WTC11 (cell line): ENCODE measurements around the gene MYMX. TPM values are rescaled to one million over a fixed set of nuclear protein-coding genes. Genes with fewer than 3 reads are reported as not detected.
A peak's percentile ranks its signal among the peaks of the same experiment; 100 is the strongest.

Experiments
- ATAC-seq: fragments of 200-7000 bp; cut with Tn5 transposase; 2 replicates; pipeline ENCODE4 v1.10.0; 2021; ENCODE audit warnings: mild to moderate bottlenecking, moderate library complexity
- CTCF ChIA-PET: fragments of 300-600 bp; sonication (Branson Sonifier 250); formaldehyde crosslinking; loops from one replicate; lab custom pipeline; 2021; ENCODE audit warnings: antibody characterized with exemption; lab: Charles Lee
- POLR2A ChIA-PET: fragments of 350-600 bp; sonication (Branson Sonifier 250); formaldehyde crosslinking; loops from one replicate; lab custom pipeline; 2021; ENCODE audit warnings: antibody characterized with exemption; lab: Charles Lee
- DNase-seq: peaks from one replicate; pipeline ENCODE4 v3.0.0; 2021; ENCODE audit warnings: low spot score
- H3K27ac Mint-ChIP-seq: 2 replicates; pipeline ENCODE4 v1.8.0; 2021; ENCODE audit warnings: mixed read lengths
- H3K27me3 Mint-ChIP-seq: 2 replicates; pipeline ENCODE4 v1.8.0; 2021; ENCODE audit warnings: low read depth, mild to moderate bottlenecking, moderate library complexity, mixed read lengths
- H3K36me3 Mint-ChIP-seq: 2 replicates; pipeline ENCODE4 v1.8.0; 2021; ENCODE audit warnings: mixed read lengths
- H3K4me1 Mint-ChIP-seq: 2 replicates; pipeline ENCODE4 v1.8.0; 2022; ENCODE audit warnings: mixed read lengths
- H3K4me3 Mint-ChIP-seq: 2 replicates; pipeline ENCODE4 v1.8.0; 2021; ENCODE audit warnings: mild to moderate bottlenecking, moderate library complexity, mixed read lengths
- H3K9me3 Mint-ChIP-seq: 2 replicates; pipeline ENCODE4 v1.8.0; 2021; ENCODE audit warnings: mixed read lengths
- ATF1 ChIP-seq: sonication (generic); formaldehyde crosslinking; IDR thresholded peaks from 2 replicates; pipeline ENCODE4 v1.8.1; 2023; ENCODE audit warnings: mild to moderate bottlenecking, moderate library complexity, missing genetic modification reagents
- ELF4 ChIP-seq: sonication (generic); formaldehyde crosslinking; IDR thresholded peaks from 2 replicates; pipeline ENCODE4 v1.8.1; 2022; ENCODE audit warnings: low read depth, mild to moderate bottlenecking, moderate library complexity, missing genetic modification reagents
- SMAD4 ChIP-seq: sonication (generic); formaldehyde crosslinking; IDR thresholded peaks from 2 replicates; pipeline ENCODE4 v1.8.0; 2022; ENCODE audit warnings: mild to moderate bottlenecking, missing genetic modification reagents
- ZNF219 ChIP-seq: sonication (generic); formaldehyde crosslinking; IDR thresholded peaks from 2 replicates; pipeline ENCODE4 v1.8.0; 2023; ENCODE audit warnings: missing genetic modification reagents, mild to moderate bottlenecking, borderline replicate concordance
- ZNF263 ChIP-seq: sonication (generic); formaldehyde crosslinking; IDR thresholded peaks from 2 replicates; pipeline ENCODE4 v1.8.1; 2022; ENCODE audit warnings: low read depth, mild to moderate bottlenecking, moderate library complexity, missing genetic modification reagents
- ZNF396 ChIP-seq: fragments of 250-450 bp; sonication (Bioruptor Pico); IDR thresholded peaks from 2 replicates; pipeline ENCODE4 v1.8.0; 2021; ENCODE audit warnings: mild to moderate bottlenecking, moderate library complexity, borderline replicate concordance
- total RNA-seq: library from RNA; stranded (reverse); gene quantifications from 3 replicates; pipeline ENCODE4 v1.2.3, GENCODE V29; 2021
- TF ChIP-seq, protein P1 (sequence below): fragments of 250-450 bp; sonication (Bioruptor Pico); IDR thresholded peaks from 2 replicates; pipeline ENCODE4 v1.9.0; 2021; ENCODE audit warnings: mild to moderate bottlenecking
- TF ChIP-seq, protein P2 (sequence below): fragments of 250-450 bp; sonication (Bioruptor Pico); IDR thresholded peaks from 2 replicates; pipeline ENCODE4 v1.9.0; 2021; ENCODE audit warnings: mild to moderate bottlenecking
- TF ChIP-seq, protein P3 (sequence below): sonication (generic); formaldehyde crosslinking; IDR thresholded peaks from 2 replicates; pipeline ENCODE4 v1.8.0; 2023; ENCODE audit warnings: missing genetic modification reagents, mild to moderate bottlenecking, borderline replicate concordance
- TF ChIP-seq, protein P4 (sequence below): sonication (generic); formaldehyde crosslinking; IDR thresholded peaks from 2 replicates; pipeline ENCODE4 v1.8.1; 2023; ENCODE audit warnings: mild to moderate bottlenecking, missing genetic modification reagents, moderate library complexity
- TF ChIP-seq, protein P5 (sequence below): sonication (generic); formaldehyde crosslinking; IDR thresholded peaks from 2 replicates; pipeline ENCODE4 v1.8.0; 2022; ENCODE audit warnings: mild to moderate bottlenecking, missing genetic modification reagents
- TF ChIP-seq, protein P6 (sequence below): sonication (generic); formaldehyde crosslinking; IDR thresholded peaks from 2 replicates; pipeline ENCODE4 v1.8.1; 2022; ENCODE audit warnings: mild to moderate bottlenecking, moderate library complexity, missing genetic modification reagents
- TF ChIP-seq, protein P7 (sequence below): sonication (generic); formaldehyde crosslinking; IDR thresholded peaks from 2 replicates; pipeline ENCODE4 v1.8.1; 2023; ENCODE audit warnings: mild to moderate bottlenecking, missing genetic modification reagents, borderline replicate concordance
- TF ChIP-seq, protein P8 (sequence below): fragments of 250-450 bp; sonication (Bioruptor Pico); IDR thresholded peaks from 2 replicates; pipeline ENCODE4 v1.8.0; 2021; ENCODE audit warnings: mild to moderate bottlenecking

Gene MYMX
- total RNA-seq, 1 experiment from 2014 or later, result 3.9 TPM

DNA sequence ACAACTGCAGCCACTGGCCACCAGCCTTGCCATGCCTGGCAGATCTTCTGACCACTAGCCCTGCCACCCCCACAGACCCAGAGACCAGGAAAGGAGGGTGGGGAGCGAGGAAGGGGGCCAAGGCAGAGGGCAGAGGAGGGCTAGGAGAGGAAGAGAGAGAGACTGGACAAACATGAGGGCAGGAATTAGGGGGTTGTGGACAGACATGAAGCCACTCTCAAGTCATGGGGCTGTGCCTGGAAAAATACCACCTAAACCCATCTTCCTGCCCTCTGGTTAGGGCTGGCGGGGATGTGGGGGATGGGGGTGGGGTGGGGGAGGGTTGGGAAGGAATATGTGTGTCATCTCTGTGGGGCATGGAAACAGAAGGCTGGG lies 5.2 kb downstream of the MYMX start (continued):
- TF ChIP-seq, protein P1, sequence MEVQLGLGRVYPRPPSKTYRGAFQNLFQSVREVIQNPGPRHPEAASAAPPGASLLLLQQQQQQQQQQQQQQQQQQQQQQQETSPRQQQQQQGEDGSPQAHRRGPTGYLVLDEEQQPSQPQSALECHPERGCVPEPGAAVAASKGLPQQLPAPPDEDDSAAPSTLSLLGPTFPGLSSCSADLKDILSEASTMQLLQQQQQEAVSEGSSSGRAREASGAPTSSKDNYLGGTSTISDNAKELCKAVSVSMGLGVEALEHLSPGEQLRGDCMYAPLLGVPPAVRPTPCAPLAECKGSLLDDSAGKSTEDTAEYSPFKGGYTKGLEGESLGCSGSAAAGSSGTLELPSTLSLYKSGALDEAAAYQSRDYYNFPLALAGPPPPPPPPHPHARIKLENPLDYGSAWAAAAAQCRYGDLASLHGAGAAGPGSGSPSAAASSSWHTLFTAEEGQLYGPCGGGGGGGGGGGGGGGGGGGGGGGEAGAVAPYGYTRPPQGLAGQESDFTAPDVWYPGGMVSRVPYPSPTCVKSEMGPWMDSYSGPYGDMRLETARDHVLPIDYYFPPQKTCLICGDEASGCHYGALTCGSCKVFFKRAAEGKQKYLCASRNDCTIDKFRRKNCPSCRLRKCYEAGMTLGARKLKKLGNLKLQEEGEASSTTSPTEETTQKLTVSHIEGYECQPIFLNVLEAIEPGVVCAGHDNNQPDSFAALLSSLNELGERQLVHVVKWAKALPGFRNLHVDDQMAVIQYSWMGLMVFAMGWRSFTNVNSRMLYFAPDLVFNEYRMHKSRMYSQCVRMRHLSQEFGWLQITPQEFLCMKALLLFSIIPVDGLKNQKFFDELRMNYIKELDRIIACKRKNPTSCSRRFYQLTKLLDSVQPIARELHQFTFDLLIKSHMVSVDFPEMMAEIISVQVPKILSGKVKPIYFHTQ (CRISPR knock-in tag), result no peak
- no peak for TF ChIP-seq ZNF263

DNA sequence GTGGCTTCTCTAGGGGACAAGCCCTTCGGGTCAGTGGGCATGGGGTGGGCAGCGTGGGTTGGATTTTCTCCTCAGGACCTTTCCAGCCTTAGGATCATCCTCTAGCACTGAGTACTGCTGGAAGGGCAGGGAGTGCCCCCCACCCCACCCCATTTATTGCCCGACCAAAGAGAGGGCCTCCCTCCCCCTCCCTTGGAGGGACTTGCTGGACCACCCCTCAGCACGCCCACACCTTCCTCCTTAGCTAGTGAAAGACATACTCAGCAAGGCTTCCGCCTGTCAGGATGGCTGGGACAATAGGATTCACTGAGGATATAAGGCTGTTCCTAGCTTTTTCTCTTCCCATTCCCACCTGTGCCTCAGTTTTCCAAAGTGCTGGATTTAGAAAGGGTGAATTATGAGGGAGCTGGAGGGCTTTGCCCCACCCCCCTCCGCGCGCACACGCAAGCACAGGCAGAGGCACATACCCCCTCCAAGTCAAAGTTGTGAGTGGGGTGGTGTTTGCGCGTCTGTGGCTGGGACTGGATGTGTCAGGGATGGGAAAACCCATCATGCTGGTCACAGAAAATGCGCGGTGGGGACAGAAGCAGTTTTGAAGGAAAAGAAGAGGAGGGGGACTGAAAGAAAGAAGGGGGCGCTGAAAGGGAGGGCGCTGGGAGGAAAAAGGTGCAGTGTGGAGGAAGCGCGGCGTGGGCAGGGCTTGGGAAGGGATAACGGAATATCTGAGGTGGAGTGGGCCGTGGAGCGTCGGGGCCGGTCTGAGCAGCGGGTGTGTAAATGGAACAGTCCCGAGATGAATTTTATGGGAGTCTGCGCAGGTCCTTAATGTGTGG lies 6.0 kb downstream of the MYMX start:
- no peak for DNase-seq
- Mint-ChIP-seq H3K36me3 (no peaks in the 10 kb centered on the region), H3K9me3 (no peaks in the 10 kb centered on the region), H3K27me3 (no peaks in the 10 kb centered on the region), H3K4me3 (peak overlapping the region; percentile 89), H3K4me1 (peaks cover 61% of the 10 kb centered on the region), H3K27ac (peak overlapping the region; percentile 95)
- ATAC-seq, result no peak
- POLR2A ChIA-PET, result interaction anchor here (0.6 to 5.7 kb wide), 8 partner anchors 12 to 34 kb away, joined by 3 to 63 read pairs (median 6); partner anchors contain the start of genes HSP90AB1 and SLC35B2
- TF ChIP-seq, protein P2, sequence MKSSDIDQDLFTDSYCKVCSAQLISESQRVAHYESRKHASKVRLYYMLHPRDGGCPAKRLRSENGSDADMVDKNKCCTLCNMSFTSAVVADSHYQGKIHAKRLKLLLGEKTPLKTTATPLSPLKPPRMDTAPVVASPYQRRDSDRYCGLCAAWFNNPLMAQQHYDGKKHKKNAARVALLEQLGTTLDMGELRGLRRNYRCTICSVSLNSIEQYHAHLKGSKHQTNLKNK (CRISPR knock-in tag), result no peak
- TF ChIP-seq, protein P3, sequence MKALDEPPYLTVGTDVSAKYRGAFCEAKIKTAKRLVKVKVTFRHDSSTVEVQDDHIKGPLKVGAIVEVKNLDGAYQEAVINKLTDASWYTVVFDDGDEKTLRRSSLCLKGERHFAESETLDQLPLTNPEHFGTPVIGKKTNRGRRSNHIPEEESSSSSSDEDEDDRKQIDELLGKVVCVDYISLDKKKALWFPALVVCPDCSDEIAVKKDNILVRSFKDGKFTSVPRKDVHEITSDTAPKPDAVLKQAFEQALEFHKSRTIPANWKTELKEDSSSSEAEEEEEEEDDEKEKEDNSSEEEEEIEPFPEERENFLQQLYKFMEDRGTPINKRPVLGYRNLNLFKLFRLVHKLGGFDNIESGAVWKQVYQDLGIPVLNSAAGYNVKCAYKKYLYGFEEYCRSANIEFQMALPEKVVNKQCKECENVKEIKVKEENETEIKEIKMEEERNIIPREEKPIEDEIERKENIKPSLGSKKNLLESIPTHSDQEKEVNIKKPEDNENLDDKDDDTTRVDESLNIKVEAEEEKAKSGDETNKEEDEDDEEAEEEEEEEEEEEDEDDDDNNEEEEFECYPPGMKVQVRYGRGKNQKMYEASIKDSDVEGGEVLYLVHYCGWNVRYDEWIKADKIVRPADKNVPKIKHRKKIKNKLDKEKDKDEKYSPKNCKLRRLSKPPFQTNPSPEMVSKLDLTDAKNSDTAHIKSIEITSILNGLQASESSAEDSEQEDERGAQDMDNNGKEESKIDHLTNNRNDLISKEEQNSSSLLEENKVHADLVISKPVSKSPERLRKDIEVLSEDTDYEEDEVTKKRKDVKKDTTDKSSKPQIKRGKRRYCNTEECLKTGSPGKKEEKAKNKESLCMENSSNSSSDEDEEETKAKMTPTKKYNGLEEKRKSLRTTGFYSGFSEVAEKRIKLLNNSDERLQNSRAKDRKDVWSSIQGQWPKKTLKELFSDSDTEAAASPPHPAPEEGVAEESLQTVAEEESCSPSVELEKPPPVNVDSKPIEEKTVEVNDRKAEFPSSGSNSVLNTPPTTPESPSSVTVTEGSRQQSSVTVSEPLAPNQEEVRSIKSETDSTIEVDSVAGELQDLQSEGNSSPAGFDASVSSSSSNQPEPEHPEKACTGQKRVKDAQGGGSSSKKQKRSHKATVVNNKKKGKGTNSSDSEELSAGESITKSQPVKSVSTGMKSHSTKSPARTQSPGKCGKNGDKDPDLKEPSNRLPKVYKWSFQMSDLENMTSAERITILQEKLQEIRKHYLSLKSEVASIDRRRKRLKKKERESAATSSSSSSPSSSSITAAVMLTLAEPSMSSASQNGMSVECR (CRISPR knock-in tag), result no peak
- TF ChIP-seq SMAD4 (CRISPR knock-in tag) (no peak), ELF4 (CRISPR knock-in tag) (no peak), ATF1 (CRISPR knock-in tag) (no peak), ZNF396 (CRISPR knock-in tag) (no peak)
- TF ChIP-seq, protein P4, sequence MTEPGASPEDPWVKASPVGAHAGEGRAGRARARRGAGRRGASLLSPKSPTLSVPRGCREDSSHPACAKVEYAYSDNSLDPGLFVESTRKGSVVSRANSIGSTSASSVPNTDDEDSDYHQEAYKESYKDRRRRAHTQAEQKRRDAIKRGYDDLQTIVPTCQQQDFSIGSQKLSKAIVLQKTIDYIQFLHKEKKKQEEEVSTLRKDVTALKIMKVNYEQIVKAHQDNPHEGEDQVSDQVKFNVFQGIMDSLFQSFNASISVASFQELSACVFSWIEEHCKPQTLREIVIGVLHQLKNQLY, result no peak
- TF ChIP-seq, protein P5, sequence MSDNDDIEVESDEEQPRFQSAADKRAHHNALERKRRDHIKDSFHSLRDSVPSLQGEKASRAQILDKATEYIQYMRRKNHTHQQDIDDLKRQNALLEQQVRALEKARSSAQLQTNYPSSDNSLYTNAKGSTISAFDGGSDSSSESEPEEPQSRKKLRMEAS (CRISPR knock-in tag), result no peak
- CTCF ChIA-PET, result interaction anchor here (0.8 to 10.7 kb wide), 16 partner anchors 13 to 126 kb away, joined by 3 to 174 read pairs (median 6); partner anchors contain the start of genes HSP90AB1 and SLC35B2

DNA sequence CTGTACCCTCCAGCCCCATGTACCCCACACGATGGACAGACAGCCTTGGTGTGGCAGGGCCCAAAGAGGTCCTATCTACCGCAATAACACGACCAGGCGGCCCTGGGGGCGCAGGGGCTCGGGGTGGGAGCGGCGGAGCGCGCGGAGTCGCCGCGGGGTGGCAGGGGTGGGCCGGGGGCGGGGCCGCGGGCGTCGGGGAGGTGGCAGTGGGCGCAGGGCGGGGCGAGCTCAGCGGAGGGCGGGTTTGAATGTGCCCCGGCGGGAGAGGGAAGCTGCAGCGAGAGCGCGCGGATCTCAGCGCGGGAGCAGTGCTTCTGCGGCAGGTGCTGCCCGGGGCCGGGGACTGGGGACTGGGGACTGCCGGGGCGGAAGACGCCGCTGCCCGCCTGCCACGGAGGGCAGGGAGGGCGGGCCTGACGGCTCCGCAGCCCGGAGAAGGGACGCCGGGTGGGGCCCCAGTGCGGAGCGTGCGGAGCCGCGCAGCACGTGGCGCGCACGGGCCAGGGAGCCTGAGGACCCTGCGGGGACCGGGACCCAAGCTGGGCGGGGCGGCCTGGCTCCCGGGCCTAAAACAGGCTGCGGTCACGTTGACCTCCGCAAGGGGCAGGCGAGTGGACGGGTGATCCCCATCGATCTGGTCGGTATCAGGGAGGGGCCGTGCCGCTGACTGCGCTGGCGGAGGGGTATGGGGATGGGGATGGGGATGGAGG lies 6.7 kb downstream of the MYMX start, which contains the start of gene SLC29A1:
Gene SLC29A1 (plus strand): TSS at position 277 of the 710 bp plus-strand sequence. CDS start 3,719 bp downstream, outside the sequence.
- no peaks in the 10 kb centered on the region for H3K27me3 Mint-ChIP-seq
- peaks cover 5% of the 10 kb centered on the region; the same call in 1 of the 2 replicates for H3K36me3 Mint-ChIP-seq
- H3K9me3 Mint-ChIP-seq, result no peaks in the 10 kb centered on the region
- ATAC-seq (peak; percentile 38), DNase-seq (peak; percentile 87)
- POLR2A ChIA-PET, result interaction anchor here (0.6 to 5.7 kb wide), 10 partner anchors 11 to 51 kb away, joined by 3 to 63 read pairs (median 6); partner anchors contain the start of genes HSP90AB1 and SLC35B2
- H3K4me3 Mint-ChIP-seq, result peak within 1 kb of the TSS; percentile 89
- peak within 1 kb of the TSS; percentile 95 for H3K27ac Mint-ChIP-seq
- peaks cover 57% of the 10 kb centered on the region for H3K4me1 Mint-ChIP-seq
- CTCF ChIA-PET, result interaction anchor here (0.6 to 10.7 kb wide), 22 partner anchors 9 to 123 kb away, joined by 3 to 174 read pairs (median 4); partner anchors contain the start of genes HSP90AB1 and SLC35B2
- TF ChIP-seq, protein P6, sequence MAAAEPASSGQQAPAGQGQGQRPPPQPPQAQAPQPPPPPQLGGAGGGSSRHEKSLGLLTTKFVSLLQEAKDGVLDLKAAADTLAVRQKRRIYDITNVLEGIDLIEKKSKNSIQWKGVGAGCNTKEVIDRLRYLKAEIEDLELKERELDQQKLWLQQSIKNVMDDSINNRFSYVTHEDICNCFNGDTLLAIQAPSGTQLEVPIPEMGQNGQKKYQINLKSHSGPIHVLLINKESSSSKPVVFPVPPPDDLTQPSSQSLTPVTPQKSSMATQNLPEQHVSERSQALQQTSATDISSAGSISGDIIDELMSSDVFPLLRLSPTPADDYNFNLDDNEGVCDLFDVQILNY, result 0 out of 2 replicates have a peak, but pooled peaks have one; percentile 55
- TF ChIP-seq, protein P7, sequence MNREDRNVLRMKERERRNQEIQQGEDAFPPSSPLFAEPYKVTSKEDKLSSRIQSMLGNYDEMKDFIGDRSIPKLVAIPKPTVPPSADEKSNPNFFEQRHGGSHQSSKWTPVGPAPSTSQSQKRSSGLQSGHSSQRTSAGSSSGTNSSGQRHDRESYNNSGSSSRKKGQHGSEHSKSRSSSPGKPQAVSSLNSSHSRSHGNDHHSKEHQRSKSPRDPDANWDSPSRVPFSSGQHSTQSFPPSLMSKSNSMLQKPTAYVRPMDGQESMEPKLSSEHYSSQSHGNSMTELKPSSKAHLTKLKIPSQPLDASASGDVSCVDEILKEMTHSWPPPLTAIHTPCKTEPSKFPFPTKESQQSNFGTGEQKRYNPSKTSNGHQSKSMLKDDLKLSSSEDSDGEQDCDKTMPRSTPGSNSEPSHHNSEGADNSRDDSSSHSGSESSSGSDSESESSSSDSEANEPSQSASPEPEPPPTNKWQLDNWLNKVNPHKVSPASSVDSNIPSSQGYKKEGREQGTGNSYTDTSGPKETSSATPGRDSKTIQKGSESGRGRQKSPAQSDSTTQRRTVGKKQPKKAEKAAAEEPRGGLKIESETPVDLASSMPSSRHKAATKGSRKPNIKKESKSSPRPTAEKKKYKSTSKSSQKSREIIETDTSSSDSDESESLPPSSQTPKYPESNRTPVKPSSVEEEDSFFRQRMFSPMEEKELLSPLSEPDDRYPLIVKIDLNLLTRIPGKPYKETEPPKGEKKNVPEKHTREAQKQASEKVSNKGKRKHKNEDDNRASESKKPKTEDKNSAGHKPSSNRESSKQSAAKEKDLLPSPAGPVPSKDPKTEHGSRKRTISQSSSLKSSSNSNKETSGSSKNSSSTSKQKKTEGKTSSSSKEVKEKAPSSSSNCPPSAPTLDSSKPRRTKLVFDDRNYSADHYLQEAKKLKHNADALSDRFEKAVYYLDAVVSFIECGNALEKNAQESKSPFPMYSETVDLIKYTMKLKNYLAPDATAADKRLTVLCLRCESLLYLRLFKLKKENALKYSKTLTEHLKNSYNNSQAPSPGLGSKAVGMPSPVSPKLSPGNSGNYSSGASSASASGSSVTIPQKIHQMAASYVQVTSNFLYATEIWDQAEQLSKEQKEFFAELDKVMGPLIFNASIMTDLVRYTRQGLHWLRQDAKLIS (CRISPR knock-in tag), result no peak
- TF ChIP-seq, protein P8, sequence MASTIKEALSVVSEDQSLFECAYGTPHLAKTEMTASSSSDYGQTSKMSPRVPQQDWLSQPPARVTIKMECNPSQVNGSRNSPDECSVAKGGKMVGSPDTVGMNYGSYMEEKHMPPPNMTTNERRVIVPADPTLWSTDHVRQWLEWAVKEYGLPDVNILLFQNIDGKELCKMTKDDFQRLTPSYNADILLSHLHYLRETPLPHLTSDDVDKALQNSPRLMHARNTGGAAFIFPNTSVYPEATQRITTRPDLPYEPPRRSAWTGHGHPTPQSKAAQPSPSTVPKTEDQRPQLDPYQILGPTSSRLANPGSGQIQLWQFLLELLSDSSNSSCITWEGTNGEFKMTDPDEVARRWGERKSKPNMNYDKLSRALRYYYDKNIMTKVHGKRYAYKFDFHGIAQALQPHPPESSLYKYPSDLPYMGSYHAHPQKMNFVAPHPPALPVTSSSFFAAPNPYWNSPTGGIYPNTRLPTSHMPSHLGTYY (CRISPR knock-in tag), result no peak
- TF ChIP-seq ZNF219 (CRISPR knock-in tag), result no peak
